HepG2 (cell line): ENCODE data around the gene UGP2. TPM values are rescaled to one million over a fixed set of nuclear protein-coding genes. Genes with fewer than 3 reads are reported as not detected.
"Not testable (repeated sequence)": the region's sequence is repeated elsewhere in the genome, so short reads cannot be mapped to it uniquely, and the experiment has no call there.

Experiments used
- ATAC-seq: fragments of 200-7000 bp; cut with Tn5 transposase; 3 replicates; pipeline ENCODE4 v1.9.1; 2020; ENCODE audit warnings: mild to moderate bottlenecking, moderate library complexity
- BruUV-seq: library from RNA; stranded (reverse); fragments of 400-500 nt; replicated peaks from 2 replicates; lab custom pipeline; 2021; lab: Mats Ljungman, UMichigan
- CTCF ChIA-PET: fragments of 300-600 bp; formaldehyde crosslinking; extraction: SDS; loops from one replicate; lab custom pipeline; 2021; ENCODE audit warnings: low total read pairs, inconsistent platforms, low intra/inter-chr PET ratio; lab: Yijun Ruan, JAX
- POLR2A ChIA-PET: fragments of 350-600 bp; sonication (Branson Sonifier 250); formaldehyde crosslinking; loops from one replicate; lab custom pipeline; 2020; ENCODE audit warnings: antibody characterized with exemption, inconsistent platforms; lab: Yijun Ruan, JAX
- DNase-seq: peaks from one replicate; pipeline ENCODE4 v3.0.0-alpha.2; 2015; ENCODE audit warnings: low spot score
- FAIRE-seq: peaks from 3 replicates; lab custom pipeline; 2011; peaks lifted over from hg19 to GRCh38; lab: Jason Lieb, UNC
- H2AFZ ChIP-seq: one replicate; pipeline ENCODE4 v1.6.1; 2011; ENCODE audit warnings: low read length, inconsistent platforms
- H3K27ac ChIP-seq: fragments of 300-600 bp; 3 replicates; pipeline ENCODE4 v1.8.0; 2011; ENCODE audit warnings: mixed run types, mild to moderate bottlenecking, mixed read lengths, low read length, inconsistent platforms; ENCODE audit not compliant: insufficient read depth; ENCODE audit errors: extremely low read length
- H3K27me3 ChIP-seq, 2 experiments: fragments of 200-600 bp in 1 of 2; 2 replicates in 1 of 2; 3 replicates in 1 of 2; pipeline versions ENCODE4 v1.6.0 to v1.8.0; 2011; ENCODE audit warnings: low read length in 2 of 2, mild to moderate bottlenecking in 2 of 2, moderate library complexity in 2 of 2, inconsistent platforms in 1 of 2; ENCODE audit not compliant: insufficient read depth in 2 of 2, control insufficient read depth in 1 of 2
- H3K36me3 ChIP-seq, 2 experiments: fragments of 200-600 bp in 1 of 2; replicated peaks in 1 of 2; 2 replicates in 1 of 2; 3 replicates in 1 of 2; pipeline versions ENCODE4 v1.5.1 to v1.8.0; 2011; ENCODE audit warnings: low read length in 2 of 2, inconsistent platforms in 1 of 2; ENCODE audit not compliant: insufficient read depth in 2 of 2, control insufficient read depth in 1 of 2
- H3K4me1 ChIP-seq: 2 replicates; pipeline ENCODE4 v1.5.1; 2012; ENCODE audit warnings: low read length, inconsistent platforms; ENCODE audit not compliant: insufficient read depth
- H3K4me2 ChIP-seq: 2 replicates; pipeline ENCODE4 v1.6.0; 2011; ENCODE audit warnings: low read depth, low read length, inconsistent platforms
- H3K4me3 ChIP-seq, 3 experiments: fragments of 200-600 bp in 1 of 3; sonication (generic), shearing (Covaris generic) in 1 of 3; replicated peaks in 1 of 3; 2 replicates each; pipeline ENCODE4 v1.5.1; 2011 to 2016; ENCODE audit warnings: low read length in 3 of 3, inconsistent platforms in 2 of 3, low read depth in 2 of 3, mild to moderate bottlenecking in 2 of 3, control low read depth in 1 of 3, mixed read lengths in 1 of 3; ENCODE audit not compliant: insufficient read depth in 1 of 3
- H3K79me2 ChIP-seq: one replicate; pipeline ENCODE4 v1.6.1; 2011; ENCODE audit warnings: low read length, inconsistent platforms; ENCODE audit not compliant: insufficient read depth
- H3K9ac ChIP-seq: 2 replicates; pipeline ENCODE4 v1.6.0; 2011; ENCODE audit warnings: mild to moderate bottlenecking, low read depth, low read length, inconsistent platforms; ENCODE audit not compliant: insufficient read depth
- H3K9me3 ChIP-seq: 2 replicates; pipeline ENCODE4 v1.5.1; 2012; ENCODE audit warnings: mild to moderate bottlenecking, low read length
- H4K20me1 ChIP-seq: 2 replicates; pipeline ENCODE4 v1.6.0; 2011; ENCODE audit warnings: inconsistent platforms, mild to moderate bottlenecking, low read length, moderate library complexity; ENCODE audit not compliant: insufficient read depth
- BRCA1 ChIP-seq: sonication (generic); formaldehyde crosslinking; IDR thresholded peaks from 2 replicates; pipeline ENCODE4 v1.4.0; 2020; ENCODE audit warnings: missing genetic modification reagents
- CREB1 ChIP-seq, 2 experiments: fragments of 450-650 bp in 1 of 2; IDR thresholded peaks; 2 replicates each; pipeline ENCODE4 v1.6.1; 2016 to 2017; ENCODE audit warnings: control low read depth in 1 of 2, mild to moderate bottlenecking in 1 of 2, missing compliant biosample characterization in 1 of 2, missing genetic modification characterization in 1 of 2
- ZNF274 ChIP-seq: sonication (generic); formaldehyde crosslinking; IDR thresholded peaks from 2 replicates; pipeline ENCODE4 v1.5.1; 2020; ENCODE audit warnings: mild to moderate bottlenecking, missing genetic modification reagents
- WGBS: methylation state at CpG from one replicate; pipeline ENCODE4 v1.1.6; 2017; ENCODE audit warnings: low lambda C conversion rate; 5-methylcytosine and 5-hydroxymethylcytosine counted together
- in situ Hi-C: cut with HindIII; loops from 2 replicates; pipeline ENCODE4 v1.10.0; 2017; ENCODE audit warnings: low pct_unique_long_range_greater_than_20kb; ENCODE audit not compliant: extremely low pct_ligation_motif_present
- intact Hi-C: fragments of 100-400 bp; cut with micrococcal nuclease; formaldehyde crosslinking; loops from one replicate; pipeline ENCODE4 v1.10.0; 2022; ENCODE audit not compliant: unreplicated experiment
- polyA plus RNA-seq, 8 experiments: library from polyadenylated mRNA; depleted of rRNA in 3 of 8; stranded (reverse) in 7 of 8; unstranded in 1 of 8; fragments of >200 nt; fragmentation: Illumina TruSeq in 4 of 8; extraction: Trizol in 4 of 8; gene quantifications; 2 replicates each; pipeline versions ENCODE4 v1.2.1 to v1.2.3, GENCODE V29; 2011 to 2016; ENCODE audit warnings: low read depth in 4 of 8, missing spikeins in 1 of 8, mixed read lengths in 1 of 8; ENCODE audit not compliant: insufficient read depth in 1 of 8
- total RNA-seq, 5 experiments: library from RNA; depleted of rRNA; stranded (reverse); fragments of >200 nt; fragmentation: Illumina TruSeq; extraction: Trizol; gene quantifications; 2 replicates each; pipeline ENCODE4 v1.2.3, GENCODE V29; 2016; ENCODE audit warnings: low read depth in 1 of 5

The UGP2 gene
- total and polyA plus RNA-seq, 2 of the 13 experiments (the other 11 are each of a cell fraction or from before 2014, with no cell fraction given), result 96.0 to 134 TPM

DNA sequence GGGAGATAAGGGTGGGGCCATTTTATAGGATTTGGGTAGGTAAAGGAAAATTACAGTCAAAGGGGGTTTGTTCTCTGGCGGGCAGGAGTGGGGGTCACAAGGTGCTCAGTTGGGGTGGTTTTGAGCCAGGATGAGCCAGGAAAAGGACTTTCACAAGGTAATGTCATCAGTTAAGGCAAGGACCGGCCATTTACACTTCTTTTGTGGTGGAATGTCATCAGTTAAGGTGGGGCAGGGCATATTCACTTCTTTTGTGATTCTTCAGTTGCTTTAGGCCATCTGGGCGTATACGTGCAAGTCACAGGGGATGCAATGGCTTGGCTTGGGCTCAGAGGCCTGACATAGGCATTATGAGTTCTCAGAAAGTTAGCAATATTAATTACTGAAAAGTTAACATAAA lies 5.9 kb downstream of the UGP2 start:
- in situ Hi-C loops, H2AFZ ChIP-seq, POLR2A ChIA-PET, intact Hi-C loops, H3K36me3 ChIP-seq, H3K27me3 ChIP-seq, BruUV-seq, H3K4me3 ChIP-seq, H3K9ac ChIP-seq, H3K27ac ChIP-seq, ATAC-seq, H3K4me2 ChIP-seq, DNase-seq, CTCF ChIA-PET, FAIRE-seq, H3K9me3 ChIP-seq: not testable (repeated sequence)
- Histone ChIP-seq H3K79me2 (peaks cover 100% of the 10 kb centered on the region), H3K4me1 (peaks cover 76% of the 10 kb centered on the region), H4K20me1 (peaks cover 70% of the 10 kb centered on the region)
- 99% methylated on average over 4 of the region's 4 CpGs for WGBS
- peak; percentile 52; the same call in 1 of the 2 replicates for TF ChIP-seq ZNF274 (CRISPR knock-in tag)

DNA sequence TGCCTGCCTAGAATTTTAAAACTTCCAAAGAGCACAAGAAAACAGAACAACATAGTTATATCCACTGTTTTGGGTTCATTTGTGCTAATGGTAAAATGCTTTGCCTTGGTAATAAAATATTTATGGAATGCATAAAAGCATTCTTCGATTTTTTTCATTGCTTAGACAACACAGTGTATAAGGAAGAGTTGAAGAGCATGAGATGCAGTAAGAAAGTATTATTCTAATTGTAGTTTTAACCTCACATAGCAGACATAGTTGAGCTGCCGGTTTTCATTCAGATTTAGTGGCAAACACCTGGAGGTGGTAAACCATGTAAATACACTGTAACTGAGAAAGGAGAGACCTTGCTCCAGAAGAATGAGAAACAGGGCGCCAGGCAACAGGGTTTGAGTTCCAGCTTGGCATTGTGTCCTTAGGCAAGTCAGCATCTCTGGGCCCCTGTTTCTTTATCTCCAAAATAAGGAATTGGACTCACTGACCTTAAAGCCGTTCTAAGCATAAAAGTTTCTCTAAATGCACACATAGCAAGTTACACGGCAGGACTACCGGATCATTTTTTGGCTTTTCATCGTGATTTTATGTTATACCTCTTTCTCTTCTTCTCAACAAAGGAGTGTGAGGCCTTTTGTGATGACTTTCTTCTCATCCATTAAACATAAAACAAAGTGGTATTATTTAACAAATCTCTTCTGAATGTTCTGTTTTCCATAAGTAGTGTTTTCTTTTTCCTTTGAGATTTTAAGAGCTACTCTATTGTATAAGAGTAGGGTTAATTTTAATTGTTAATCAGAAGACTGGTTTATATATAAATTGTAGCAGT lies 7.9 kb downstream of the UGP2 start:
- Histone ChIP-seq H3K9me3 (no peaks in the 10 kb centered on the region), H4K20me1 (peaks cover 75% of the 10 kb centered on the region), H3K27me3 (no peaks in the 10 kb centered on the region), H3K36me3 (no peaks in the 10 kb centered on the region), H3K4me1 (peaks cover 82% of the 10 kb centered on the region), H3K4me2 (no peak overlapping the region), H3K79me2 (peaks cover 100% of the 10 kb centered on the region), H3K4me3 (no peak overlapping the region), H3K9ac (no peak overlapping the region), H2AFZ (no peak overlapping the region), H3K27ac (no peak overlapping the region)
- no peak for TF ChIP-seq BRCA1 (CRISPR knock-in tag)
- TF ChIP-seq CREB1 (IDR thresholded peaks at IDR 0.05), result no peak
- 0 out of 2 replicates have a peak, but pooled peaks have one; percentile 27 for TF ChIP-seq CREB1 (CRISPR knock-in tag; IDR thresholded peaks at IDR 0.05)
- ChIA-PET CTCF (no interaction called here), POLR2A (interaction anchor here (6.5 kb wide), 1 partner anchor 8 kb away, joined by 47 read pairs; the partner anchor contains the start of gene UGP2)
- WGBS, result 94% methylated on average over 7 of the region's 7 CpGs
- BruUV-seq, result no TSS peak
- FAIRE-seq (no peak), DNase-seq (no peak), ATAC-seq (no peak)
- in situ Hi-C loops (loop anchor here (5.0 kb wide), 1 partner anchor 152 kb away; no protein-coding TSS in a partner anchor), intact Hi-C loops (no loop called here)
